ENCODE results near the gene RTRAF. TPM values are rescaled to one million over a fixed set of nuclear protein-coding genes. Genes with fewer than 3 reads are reported as not detected.
A peak's percentile ranks its signal among the peaks of the same experiment; 100 is the strongest.

RTRAF gene
- polyA plus RNA-seq (ENCODE audit: insufficient read depth in 1 of 5, insufficient read length in 5 of 5, low replicate concordance in 1 of 5): 100 to 1,000 TPM; 251 to 353 (median 275) TPM
- long read RNA-seq, donor 1, full-length matches to known transcripts: 141 of 665 reads
- long read RNA-seq, donor 1, partial matches to known transcripts: 506 of 665 reads
- long read RNA-seq, donor 1, other reads (novel, unspliced or antisense): 18 of 665 reads
- long read RNA-seq, donor 2, full-length matches to known transcripts: 88 of 88 reads
- long read RNA-seq, donor 2, partial matches to known transcripts: 0 of 88 reads
- long read RNA-seq, donor 2, other reads (novel, unspliced or antisense): 0 of 88 reads
- long read RNA-seq, donor 3, full-length matches to known transcripts: 64 of 388 reads
- long read RNA-seq, donor 3, partial matches to known transcripts: 319 of 388 reads
- long read RNA-seq, donor 3, other reads (novel, unspliced or antisense): 5 of 388 reads
- long read RNA-seq, donor 4, full-length matches to known transcripts: 59 of 59 reads
- long read RNA-seq, donor 4, partial matches to known transcripts: 0 of 59 reads
- long read RNA-seq, donor 4, other reads (novel, unspliced or antisense): 0 of 59 reads
- long read RNA-seq, donor 5, full-length matches to known transcripts: 135 of 392 reads
- long read RNA-seq, donor 5, partial matches to known transcripts: 242 of 392 reads
- long read RNA-seq, donor 5, other reads (novel, unspliced or antisense): 15 of 392 reads
- long read RNA-seq, donor 6, full-length matches to known transcripts: 145 of 397 reads
- long read RNA-seq, donor 6, partial matches to known transcripts: 252 of 397 reads
- long read RNA-seq, donor 6, other reads (novel, unspliced or antisense): 0 of 397 reads
- long read RNA-seq, donor 7, full-length matches to known transcripts: 55 of 55 reads
- long read RNA-seq, donor 7, partial matches to known transcripts: 0 of 55 reads
- long read RNA-seq, donor 7, other reads (novel, unspliced or antisense): 0 of 55 reads
- long read RNA-seq, donor 8, full-length matches to known transcripts: 49 of 108 reads
- long read RNA-seq, donor 8, partial matches to known transcripts: 53 of 108 reads
- long read RNA-seq, donor 8, other reads (novel, unspliced or antisense): 6 of 108 reads

GRCh38 chr14:51989293-51990234, at the start of gene RTRAF:
Gene RTRAF (plus strand): TSS chr14:51989546. CDS start chr14:51989640, 94 bp downstream.
- peak; percentile 91 to 92 for DNase-seq

- peak; percentile 30 to 40 for DNase-seq
Observed at GRCh38 chr14:51939755-51940301, 49.5 kb upstream of the RTRAF start.

DNA sequence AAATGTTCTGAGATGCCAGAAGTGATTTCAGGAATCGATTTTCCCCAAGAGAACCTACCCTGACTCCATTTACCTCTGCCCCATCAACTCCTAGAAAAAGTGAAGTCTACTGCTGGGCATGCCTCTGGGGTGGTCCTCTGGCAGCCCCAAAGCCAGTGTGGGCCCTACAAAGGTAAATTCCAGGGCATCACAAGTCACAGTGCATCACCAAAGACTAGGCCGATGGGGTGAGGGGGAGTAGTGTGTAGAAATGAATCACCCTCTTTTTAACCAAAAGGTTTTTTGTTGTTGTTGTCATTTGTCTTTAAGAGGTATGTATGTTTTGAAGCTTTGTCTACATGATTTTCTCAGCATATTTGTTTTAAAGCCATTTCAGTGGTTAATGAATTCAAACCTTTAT, 46.4 kb upstream of the RTRAF start:
- DNase-seq: no peak

DNA sequence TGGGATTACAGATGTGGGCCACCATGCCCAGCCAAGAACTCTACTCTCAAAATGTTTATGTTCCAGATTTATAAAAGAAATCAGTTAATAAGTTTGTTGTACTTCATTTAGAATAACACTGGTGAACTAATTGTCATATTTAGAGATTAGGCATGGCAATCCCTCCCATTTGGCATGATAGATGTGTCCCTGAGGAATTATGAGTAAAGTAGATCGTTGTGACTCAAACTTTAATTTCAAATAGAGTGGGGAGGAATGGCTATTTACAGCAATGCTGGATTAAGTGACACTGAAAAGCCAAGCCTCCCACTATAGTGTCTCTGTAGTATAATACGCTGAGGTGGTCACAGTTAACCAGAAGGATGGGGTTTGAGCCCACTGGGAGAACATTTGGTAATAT, 39.3 kb upstream of the RTRAF start:
- DNase-seq: no peak

DNA sequence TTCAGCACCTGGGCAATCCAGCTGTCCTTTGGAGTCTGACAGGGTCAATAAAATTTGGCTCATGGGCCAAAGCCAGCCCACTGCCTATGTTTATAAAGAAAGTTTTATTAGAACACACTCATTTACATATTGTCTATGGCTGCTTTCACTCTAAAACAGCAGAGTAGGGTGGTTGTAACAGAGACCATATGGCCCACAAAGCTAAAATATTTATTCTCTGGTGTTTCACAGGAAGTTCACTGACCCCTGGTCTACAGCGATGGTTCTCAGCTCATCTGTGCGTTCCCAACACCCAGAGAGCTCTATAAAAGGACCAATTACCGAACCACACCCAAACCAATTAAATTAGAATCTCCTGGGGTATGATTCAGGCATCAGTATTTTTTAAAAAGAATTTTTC, 37.7 kb upstream of the RTRAF start:
- DNase-seq: no peak

- no peak for DNase-seq
Observed at GRCh38 chr14:51954031-51954430, 35.3 kb upstream of the RTRAF start.

DNA sequence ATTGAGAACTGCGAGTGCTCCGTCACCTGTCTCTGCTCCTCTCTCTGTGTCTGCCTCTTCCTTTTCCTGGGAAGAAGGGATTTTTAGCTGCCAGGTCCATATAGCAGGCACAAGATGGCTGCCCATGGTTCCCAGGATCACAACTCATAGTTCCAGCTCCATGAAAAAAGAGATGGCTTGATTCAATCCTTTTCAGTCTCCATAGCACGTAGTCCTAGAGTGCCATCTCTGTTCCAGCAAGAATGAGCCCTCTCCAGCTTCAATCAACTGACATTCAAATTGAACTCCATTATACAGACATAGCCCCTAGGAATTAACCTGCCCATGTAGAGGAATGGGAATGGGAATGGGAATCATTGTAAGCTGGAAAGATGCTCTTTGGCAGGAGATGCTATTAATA, 34.7 kb upstream of the RTRAF start:
- no peak for DNase-seq

GRCh38 chr14:51957950-51958349, 31.4 kb upstream of the RTRAF start:
- DNase-seq: no peak

DNA sequence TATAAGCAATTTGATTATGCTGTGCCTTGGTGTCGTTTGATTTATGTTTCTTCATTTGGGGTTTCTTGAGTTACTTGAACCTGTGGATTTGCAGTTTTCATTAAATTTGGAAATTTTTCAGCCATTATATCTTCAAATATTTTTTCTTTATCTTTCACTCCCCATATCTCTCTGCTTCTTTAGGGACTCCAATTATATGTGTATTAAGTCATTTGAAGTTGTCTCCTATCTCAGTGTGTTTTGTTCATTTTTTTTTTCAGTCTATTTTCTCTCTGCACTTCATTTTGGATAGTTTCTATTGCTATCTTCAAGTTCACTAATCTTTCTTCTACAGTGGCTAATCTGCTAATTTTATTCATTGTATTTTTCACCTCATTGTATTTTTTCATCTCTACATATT, 29.4 kb upstream of the RTRAF start:
- DNase-seq: no peak

DNA sequence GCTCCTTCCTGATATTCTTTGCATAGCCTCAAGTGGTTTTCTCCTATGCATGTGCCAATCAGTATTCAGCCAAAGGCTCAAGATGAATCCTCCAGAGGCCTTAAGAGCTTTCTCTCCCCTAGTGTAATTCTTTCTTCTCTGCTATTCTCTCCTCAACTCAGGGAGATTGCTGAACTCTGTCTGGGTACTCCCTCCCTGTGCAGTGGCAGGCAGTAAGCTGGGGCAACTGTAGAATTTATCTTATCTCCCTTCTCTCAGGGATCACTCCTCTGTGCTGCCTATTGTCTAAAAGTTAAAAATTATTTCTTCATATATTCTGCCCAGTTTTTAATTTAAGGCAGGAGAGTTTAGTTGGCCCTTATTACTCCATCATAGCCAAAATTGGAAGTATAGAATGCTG, 28.5 kb upstream of the RTRAF start:
- DNase-seq: no peak

GRCh38 chr14:51962711-51963110, 26.6 kb upstream of the RTRAF start:
- DNase-seq: no peak

GRCh38 chr14:51963286-51963685, 26.1 kb upstream of the RTRAF start:
- DNase-seq: peak; percentile 75 to 77

DNA sequence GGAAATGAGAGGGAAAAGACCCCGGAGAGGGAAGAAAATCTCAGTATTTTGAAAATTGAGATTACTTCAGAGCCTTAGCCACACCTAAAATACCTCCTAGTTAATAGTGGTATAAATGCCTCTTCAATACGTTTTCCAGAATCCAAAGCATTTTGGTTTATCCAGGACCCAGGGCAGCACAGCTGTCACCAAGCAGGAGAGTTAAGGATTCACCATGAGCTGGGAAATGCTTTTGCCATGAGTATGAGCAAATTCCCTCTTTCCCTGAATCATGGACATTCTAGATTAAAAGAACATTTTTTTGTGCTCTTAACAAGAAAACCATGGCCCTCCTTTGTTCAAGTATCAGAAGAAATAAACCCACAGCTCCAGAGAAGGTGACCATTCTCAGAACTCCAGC, 21.8 kb upstream of the RTRAF start:
- no peak for DNase-seq

DNA sequence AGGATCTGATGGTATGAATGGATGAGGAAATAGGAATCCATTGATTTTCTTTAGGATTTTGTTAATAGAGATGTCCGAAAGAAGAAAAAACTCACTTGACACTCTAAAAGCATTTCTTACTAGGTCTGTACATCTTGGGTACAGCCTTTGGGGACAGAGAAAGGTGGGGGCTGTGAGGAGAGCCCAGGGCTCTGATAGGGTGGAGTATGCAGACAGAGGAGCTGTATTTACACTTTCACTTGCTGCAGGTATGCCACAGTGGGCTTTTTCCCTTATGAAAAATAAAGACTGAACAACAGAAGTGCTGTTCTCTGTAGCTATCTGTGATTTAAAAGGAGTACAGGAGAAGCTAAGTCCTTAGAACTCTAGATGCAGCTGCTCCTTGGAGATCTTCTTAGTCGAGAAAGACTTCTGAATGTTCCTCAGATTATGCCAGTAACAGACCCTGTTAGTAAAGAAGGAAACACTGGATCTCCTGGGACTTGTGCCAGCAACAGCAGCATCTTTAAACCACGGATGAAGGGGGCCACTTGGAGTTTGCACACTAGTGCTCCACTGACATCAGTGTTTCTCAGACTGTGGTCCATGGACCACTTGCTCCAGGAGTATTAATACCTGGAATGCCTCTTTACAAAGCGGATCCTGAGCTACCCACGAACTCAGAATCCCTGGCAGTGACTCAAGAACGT, 19.4 kb upstream of the RTRAF start:
- DNase-seq: no peak

DNA sequence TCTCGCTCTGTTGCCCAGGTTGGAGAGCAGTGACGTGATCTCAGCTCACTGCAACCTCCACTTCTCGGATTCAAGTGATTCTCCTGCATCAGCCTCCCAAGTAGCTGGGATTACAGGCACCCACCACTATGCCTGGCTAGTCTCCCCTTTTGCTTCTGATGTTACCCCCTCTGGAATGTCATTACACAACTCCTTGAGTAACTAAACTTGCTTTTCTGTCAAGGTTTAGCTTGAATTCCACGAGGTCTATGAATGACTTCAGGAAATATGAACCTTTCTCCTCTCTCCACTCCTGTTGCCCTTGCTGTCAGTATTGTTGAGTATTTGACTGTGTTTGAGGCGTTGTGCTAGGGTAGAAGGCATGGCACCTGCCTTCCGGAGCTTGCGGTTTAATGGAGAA, 16.8 kb upstream of the RTRAF start:
- DNase-seq: no peak

DNA sequence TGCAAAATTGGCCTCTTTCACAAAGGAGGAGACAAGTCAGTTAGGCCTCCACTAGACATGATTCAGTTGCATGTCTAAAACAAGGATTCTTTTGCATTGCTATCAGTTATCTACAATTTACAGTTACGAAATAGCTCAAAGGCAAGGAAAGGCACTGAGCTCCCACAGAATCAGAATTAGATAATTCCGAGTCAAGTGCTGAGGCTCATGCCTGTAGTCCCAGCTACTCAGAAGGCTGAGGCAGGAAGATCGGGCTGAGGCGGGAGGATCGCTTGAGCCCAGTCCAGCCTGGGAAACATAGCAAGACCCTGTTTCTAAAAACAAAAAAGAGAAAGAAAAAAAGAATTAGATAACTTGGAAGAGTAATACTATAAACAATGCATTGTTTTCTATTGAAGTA, 12.3 kb upstream of the RTRAF start:
- no peak for DNase-seq

- DNase-seq: peak in 1 of 2 donors; percentile 34
Observed at GRCh38 chr14:51978681-51979085, 10.7 kb upstream of the RTRAF start.

GRCh38 chr14:51979088-51979709, 10.1 kb upstream of the RTRAF start:
- DNase-seq: peak; percentile 69 to 83

GRCh38 chr14:51981218-51981854, 8.0 kb upstream of the RTRAF start:
- DNase-seq: no peak
